ENCODE measurements around the gene PCBP1. TPM values are rescaled to one million over a fixed set of nuclear protein-coding genes. Genes with fewer than 3 reads are reported as not detected.
"Not testable (repeated sequence)": the region's sequence is repeated elsewhere in the genome, so short reads cannot be mapped to it uniquely, and the experiment has no call there.

PCBP1 gene
- total RNA-seq, 1 donor from 2014 or later, result 399 TPM

- no peak for DNase-seq (ENCODE audit: low spot score)
Measured at GRCh38 chr2:70123051-70123828, 36.0 kb downstream of the PCBP1 start.

- no peak for DNase-seq (ENCODE audit: low spot score)
Measured at GRCh38 chr2:70123829-70124116, 36.5 kb downstream of the PCBP1 start.

GRCh38 chr2:70124983-70125480 lies 37.8 kb downstream of the PCBP1 start:
- DNase-seq (ENCODE audit: low spot score), result no peak

GRCh38 chr2:70125498-70125898 lies 38.2 kb downstream of the PCBP1 start:
- no peak for DNase-seq (ENCODE audit: low spot score)

GRCh38 chr2:70126413-70126812 lies 39.1 kb downstream of the PCBP1 start:
- no peak for DNase-seq (ENCODE audit: low spot score)

- DNase-seq (ENCODE audit: low spot score), result no peak
Measured at GRCh38 chr2:70128005-70128404, 40.7 kb downstream of the PCBP1 start.

- not testable (repeated sequence) for DNase-seq (ENCODE audit: low spot score)
Measured at GRCh38 chr2:70131344-70132143, 44.3 kb downstream of the PCBP1 start.

GRCh38 chr2:70132244-70133126 lies 45.2 kb downstream of the PCBP1 start:
- no peak for DNase-seq (ENCODE audit: low spot score)

- no peak for DNase-seq (ENCODE audit: low spot score)
Measured at GRCh38 chr2:70133127-70133452, 45.8 kb downstream of the PCBP1 start.

- no peak for DNase-seq (ENCODE audit: low spot score)
Measured at GRCh38 chr2:70133491-70134322, 46.4 kb downstream of the PCBP1 start.

- not testable (repeated sequence) for DNase-seq (ENCODE audit: low spot score)
Measured at GRCh38 chr2:70134323-70134983, 47.2 kb downstream of the PCBP1 start.

Other genes with a start within 250 kb of the PCBP1 start
- 54.2 TPM for gene SNRNP27, start 193.5 kb upstream of the PCBP1 start, total RNA-seq
- 35.1 TPM for gene MXD1, start 172.4 kb upstream of the PCBP1 start, total RNA-seq
- 1.1 TPM for gene ASPRV1, start 125.8 kb upstream of the PCBP1 start, total RNA-seq
- 10.9 TPM for gene C2orf42, start 103.5 kb downstream of the PCBP1 start, total RNA-seq
- gene TIA1, start 161.2 kb downstream of the PCBP1 start, total RNA-seq, result 57.1 TPM
- gene PCYOX1, start 170.7 kb downstream of the PCBP1 start, total RNA-seq, result 89.5 TPM
- 116 TPM for gene SNRPG, start 206.3 kb downstream of the PCBP1 start, total RNA-seq
- gene FAM136A, start 214.6 kb downstream of the PCBP1 start, total RNA-seq, result 25.9 TPM